H9 (cell line): ENCODE measurements around the gene VEZT. TPM values are rescaled to one million over a fixed set of nuclear protein-coding genes. Genes with fewer than 3 reads are reported as not detected.

ENCODE experiments used
- DNase-seq: peaks from one replicate; pipeline ENCODE4 v3.0.0-alpha.2; 2017
- H2AFZ ChIP-seq: one replicate; pipeline ENCODE4 v1.6.1; 2013; ENCODE audit warnings: mild to moderate bottlenecking, low read length, control low read depth, moderate library complexity
- H2AK5ac ChIP-seq: 2 replicates; pipeline ENCODE4 v1.6.1; 2013; ENCODE audit warnings: low read length, control low read depth, mixed read lengths; ENCODE audit not compliant: insufficient read length
- H2BK120ac ChIP-seq: one replicate; pipeline ENCODE4 v1.6.1; 2013; ENCODE audit warnings: low read depth, mild to moderate bottlenecking, low read length, control low read depth, inconsistent platforms; ENCODE audit not compliant: poor library complexity, severe bottlenecking
- H2BK12ac ChIP-seq: 2 replicates; pipeline ENCODE4 v1.6.1; 2013; ENCODE audit warnings: low read length, control low read depth, mixed read lengths, low read depth; ENCODE audit not compliant: insufficient read length
- H2BK15ac ChIP-seq: 2 replicates; pipeline ENCODE4 v1.6.1; 2013; ENCODE audit warnings: low read depth, low read length, control low read depth
- H2BK20ac ChIP-seq: one replicate; pipeline ENCODE4 v1.6.1; 2013; ENCODE audit warnings: low read depth, mild to moderate bottlenecking, low read length, control low read depth, inconsistent platforms; ENCODE audit not compliant: poor library complexity, severe bottlenecking
- H2BK5ac ChIP-seq: 2 replicates; pipeline ENCODE4 v1.6.1; 2013; ENCODE audit warnings: low read length, control low read depth, mixed read lengths; ENCODE audit not compliant: insufficient read length
- H3K14ac ChIP-seq: 2 replicates; pipeline ENCODE4 v1.6.1; 2013; ENCODE audit warnings: low read length, control low read depth; ENCODE audit not compliant: insufficient read depth
- H3K18ac ChIP-seq: 2 replicates; pipeline ENCODE4 v1.6.1; 2013; ENCODE audit warnings: low read depth, mild to moderate bottlenecking, mixed read lengths, low read length, control low read depth; ENCODE audit not compliant: insufficient read length
- H3K23ac ChIP-seq: 2 replicates; pipeline ENCODE4 v1.6.1; 2013; ENCODE audit warnings: low read length, control low read depth, mixed read lengths, low read depth; ENCODE audit not compliant: insufficient read length
- H3K23me2 ChIP-seq: 2 replicates; pipeline ENCODE4 v1.6.1; 2013; ENCODE audit warnings: low read depth, mild to moderate bottlenecking, mixed read lengths, low read length, control low read depth; ENCODE audit not compliant: insufficient read length, poor library complexity, severe bottlenecking
- H3K27ac ChIP-seq: 2 replicates; pipeline ENCODE4 v1.5.1; 2013; ENCODE audit warnings: low read length, control low read depth, mixed read lengths, low read depth; ENCODE audit not compliant: insufficient read length
- H3K27me3 ChIP-seq: 2 replicates; pipeline ENCODE4 v1.6.1; 2013; ENCODE audit warnings: low read length, control low read depth, inconsistent platforms; ENCODE audit not compliant: insufficient read depth
- H3K4ac ChIP-seq: 2 replicates; pipeline ENCODE4 v1.6.1; 2013; ENCODE audit warnings: low read depth, mild to moderate bottlenecking, control low read depth, inconsistent platforms, low read length, moderate library complexity
- H3K4me1 ChIP-seq: 2 replicates; pipeline ENCODE4 v1.6.1; 2013; ENCODE audit warnings: low read length, control low read depth, inconsistent platforms; ENCODE audit not compliant: insufficient read depth
- H3K4me2 ChIP-seq: 2 replicates; pipeline ENCODE4 v1.6.1; 2013; ENCODE audit warnings: low read length, control low read depth, mixed read lengths; ENCODE audit not compliant: insufficient read length, insufficient read depth
- H3K56ac ChIP-seq: 2 replicates; pipeline ENCODE4 v1.6.1; 2013; ENCODE audit warnings: low read depth, mild to moderate bottlenecking, mixed read lengths, low read length, control low read depth; ENCODE audit not compliant: insufficient read length
- H3K79me1 ChIP-seq: 2 replicates; pipeline ENCODE4 v1.6.1; 2013; ENCODE audit warnings: low read depth, mild to moderate bottlenecking, moderate library complexity, low read length, control low read depth, inconsistent platforms; ENCODE audit not compliant: insufficient read depth, poor library complexity, severe bottlenecking
- H3K79me2 ChIP-seq: 2 replicates; pipeline ENCODE4 v1.6.1; 2013; ENCODE audit warnings: low read length, control low read depth, inconsistent platforms; ENCODE audit not compliant: insufficient read depth
- H3K9ac ChIP-seq: 2 replicates; pipeline ENCODE4 v1.6.1; 2013; ENCODE audit warnings: low read length, control low read depth, mixed read lengths; ENCODE audit not compliant: insufficient read length; ENCODE audit errors: extremely low read depth
- H3K9me3 ChIP-seq: one replicate; pipeline ENCODE4 v1.6.1; 2013; ENCODE audit warnings: low read depth, low read length, inconsistent platforms; ENCODE audit not compliant: control insufficient read depth
- H3T11ph ChIP-seq: one replicate; pipeline ENCODE4 v1.6.1; 2013; ENCODE audit warnings: mild to moderate bottlenecking, low read length, control low read depth, inconsistent platforms
- H4K20me1 ChIP-seq: one replicate; pipeline ENCODE4 v1.6.1; 2013; ENCODE audit not compliant: control insufficient read depth, insufficient read length, insufficient read depth
- H4K5ac ChIP-seq: 2 replicates; pipeline ENCODE4 v1.6.1; 2013; ENCODE audit warnings: low read depth, mild to moderate bottlenecking, mixed read lengths, low read length, control low read depth; ENCODE audit not compliant: insufficient read length
- H4K8ac ChIP-seq: replicated peaks from 2 replicates; pipeline ENCODE4 v1.6.1; 2013; ENCODE audit warnings: low read length, control low read depth, mixed read lengths, low read depth; ENCODE audit not compliant: insufficient read length
- H4K91ac ChIP-seq: 2 replicates; pipeline ENCODE4 v1.6.1; 2013; ENCODE audit warnings: low read depth, mild to moderate bottlenecking, moderate library complexity, mixed read lengths, low read length, control low read depth; ENCODE audit not compliant: insufficient read length
- H3K27ac Mint-ChIP-seq, 3 experiments: 2 replicates in 2 of 3; 3 replicates in 1 of 3; pipeline ENCODE4 v1.8.0; 2020 to 2021; ENCODE audit warnings: mixed read lengths in 3 of 3, mild to moderate bottlenecking in 1 of 3, moderate library complexity in 1 of 3
- H3K27me3 Mint-ChIP-seq: 2 replicates; pipeline ENCODE4 v1.8.0; 2021; ENCODE audit warnings: low read depth, mild to moderate bottlenecking, moderate library complexity, mixed read lengths
- H3K36me3 Mint-ChIP-seq, 3 experiments: 2 replicates in 2 of 3; 3 replicates in 1 of 3; pipeline ENCODE4 v1.8.0; 2020 to 2021; ENCODE audit warnings: low read depth in 3 of 3, mixed read lengths in 3 of 3; ENCODE audit not compliant: insufficient read depth in 1 of 3
- H3K4me1 Mint-ChIP-seq, 2 experiments: 2 replicates each; pipeline ENCODE4 v1.8.0; 2020; ENCODE audit warnings: mixed read lengths in 2 of 2
- H3K4me3 Mint-ChIP-seq, 2 experiments: 2 replicates in 1 of 2; 3 replicates in 1 of 2; pipeline ENCODE4 v1.8.0; 2020 to 2021; ENCODE audit warnings: mild to moderate bottlenecking in 2 of 2, mixed read lengths in 2 of 2, moderate library complexity in 1 of 2
- H3K9me3 Mint-ChIP-seq, 2 experiments: 2 replicates in 1 of 2; 3 replicates in 1 of 2; pipeline ENCODE4 v1.8.0; 2020; ENCODE audit warnings: mild to moderate bottlenecking in 2 of 2, mixed read lengths in 2 of 2, moderate library complexity in 1 of 2
- CTCF ChIP-seq: fragments of 200-600 bp; sonication (generic); conservative IDR thresholded peaks from 3 replicates; pipeline ENCODE4 v1.8.0; 2021; ENCODE audit warnings: antibody characterized with exemption, mild to moderate bottlenecking
- WGBS: extraction: QIAGEN DNeasy Blood & Tissue Kit; methylation state at CpG from one replicate; pipeline ENCODE4 v1.1.7; 2013; ENCODE audit warnings: missing lambda C conversion rate, low lambda C conversion rate, mixed read lengths; ENCODE audit not compliant: insufficient read length; ENCODE audit errors: extremely low coverage; 5-methylcytosine and 5-hydroxymethylcytosine counted together
- total RNA-seq: library from RNA; stranded (reverse); gene quantifications from 2 replicates; pipeline ENCODE4 v1.2.1, GENCODE V29; 2021

VEZT gene
- total RNA-seq, 1 experiment from 2014 or later: 69.8 TPM

- Mint-ChIP-seq H3K36me3 (peaks cover 23 to 72% (median 67%) of the 10 kb centered on the region in 3 experiments; a peak in 6 of 7 replicates), H3K27ac (peak overlapping the region in 1 of 3 experiments; percentile 29; a peak in 2 of 7 replicates)
- WGBS: no CpG with 5 or more reads among the region's 3 CpGs
These were observed 69.1 kb downstream of the VEZT start for GRCh38 chr12:95286713-95287112.

More at GRCh38 chr12:95286713-95287112, 69.1 kb downstream of the VEZT start:
- Mint-ChIP-seq H3K4me3 (no peak overlapping the region), H3K9me3 (no peaks in the 10 kb centered on the region), H3K4me1 (no peaks in the 10 kb centered on the region), H3K27me3 (no peaks in the 10 kb centered on the region)
- no peaks in the 10 kb centered on the region for H3K79me2 ChIP-seq
- no peak overlapping the region for H3K4me2 ChIP-seq
- no peak overlapping the region for H3K4ac ChIP-seq
- H3K27ac ChIP-seq: no peak overlapping the region
- H4K91ac ChIP-seq: no peak overlapping the region
- no peaks in the 10 kb centered on the region for H4K20me1 ChIP-seq
- no peak overlapping the region for H3T11ph ChIP-seq
- no peak overlapping the region for H3K23ac ChIP-seq
- no peaks in the 10 kb centered on the region for H3K27me3 ChIP-seq
- no peak overlapping the region for H3K9ac ChIP-seq
- H3K4me1 ChIP-seq: no peaks in the 10 kb centered on the region
- no peak overlapping the region for H4K8ac ChIP-seq
- H2BK5ac ChIP-seq: no peak overlapping the region
- no peak overlapping the region for H2BK20ac ChIP-seq
- H4K5ac ChIP-seq: no peak overlapping the region
- TF ChIP-seq CTCF: no peak
- no peaks in the 10 kb centered on the region for H3K79me1 ChIP-seq
- H2BK120ac ChIP-seq: no peak overlapping the region
- no peak overlapping the region for H2AK5ac ChIP-seq
- no peak overlapping the region for H2AFZ ChIP-seq
- no peak overlapping the region for H3K56ac ChIP-seq
- no peak for DNase-seq
- H2BK12ac ChIP-seq: no peak overlapping the region
- H3K18ac ChIP-seq: no peak overlapping the region
- H3K23me2 ChIP-seq: no peaks in the 10 kb centered on the region
- H3K9me3 ChIP-seq: no peaks in the 10 kb centered on the region
- H3K14ac ChIP-seq: no peak overlapping the region
- H2BK15ac ChIP-seq: no peak overlapping the region
